ENCODE data around the gene MBNL1. TPM values are rescaled to one million over a fixed set of nuclear protein-coding genes. Genes with fewer than 3 reads are reported as not detected.

MBNL1 gene
- total RNA-seq, 1 donor from 2014 or later = 311 TPM

DNA sequence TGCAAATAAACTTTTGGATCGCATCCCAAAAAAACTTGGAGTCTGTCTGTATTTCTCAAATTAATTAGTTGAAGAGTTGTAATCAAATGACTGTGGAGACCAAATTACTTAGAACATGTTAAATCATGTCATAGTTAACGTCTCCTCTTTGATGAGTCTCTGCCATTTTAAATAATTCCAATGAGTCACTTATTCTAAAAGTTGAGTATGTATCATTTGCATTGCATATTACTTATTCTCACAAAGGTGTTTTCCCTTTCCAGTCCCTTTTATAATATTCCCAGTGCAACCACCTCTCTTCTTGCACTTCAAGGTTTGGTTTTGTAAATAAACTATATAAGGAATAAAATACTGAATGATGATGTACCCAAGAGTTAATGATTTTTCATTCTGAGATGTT, 36.0 kb upstream of the MBNL1 start:
- H3K4me1 ChIP-seq = no peaks in the 10 kb centered on the region
- H3K9me3 ChIP-seq = no peaks in the 10 kb centered on the region
- H3K4me3 ChIP-seq = no peak overlapping the region
- no peak overlapping the region for H3K27ac ChIP-seq
- no peaks in the 10 kb centered on the region for H3K27me3 ChIP-seq
- TF ChIP-seq, protein P1, sequence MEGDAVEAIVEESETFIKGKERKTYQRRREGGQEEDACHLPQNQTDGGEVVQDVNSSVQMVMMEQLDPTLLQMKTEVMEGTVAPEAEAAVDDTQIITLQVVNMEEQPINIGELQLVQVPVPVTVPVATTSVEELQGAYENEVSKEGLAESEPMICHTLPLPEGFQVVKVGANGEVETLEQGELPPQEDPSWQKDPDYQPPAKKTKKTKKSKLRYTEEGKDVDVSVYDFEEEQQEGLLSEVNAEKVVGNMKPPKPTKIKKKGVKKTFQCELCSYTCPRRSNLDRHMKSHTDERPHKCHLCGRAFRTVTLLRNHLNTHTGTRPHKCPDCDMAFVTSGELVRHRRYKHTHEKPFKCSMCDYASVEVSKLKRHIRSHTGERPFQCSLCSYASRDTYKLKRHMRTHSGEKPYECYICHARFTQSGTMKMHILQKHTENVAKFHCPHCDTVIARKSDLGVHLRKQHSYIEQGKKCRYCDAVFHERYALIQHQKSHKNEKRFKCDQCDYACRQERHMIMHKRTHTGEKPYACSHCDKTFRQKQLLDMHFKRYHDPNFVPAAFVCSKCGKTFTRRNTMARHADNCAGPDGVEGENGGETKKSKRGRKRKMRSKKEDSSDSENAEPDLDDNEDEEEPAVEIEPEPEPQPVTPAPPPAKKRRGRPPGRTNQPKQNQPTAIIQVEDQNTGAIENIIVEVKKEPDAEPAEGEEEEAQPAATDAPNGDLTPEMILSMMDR (IDR thresholded peaks at IDR 0.05) = no peak
- TF ChIP-seq POLR2AphosphoS5 (IDR thresholded peaks at IDR 0.05; ENCODE audit: insufficient read depth in 1 of 2, low read depth in 1 of 2) (no peak), POLR2A (IDR thresholded peaks at IDR 0.05) (no peak)
- H3K36me3 ChIP-seq = no peaks in the 10 kb centered on the region
- DNase-seq (ENCODE audit: extremely low spot score in 2 of 2) = no peak
- intact Hi-C loops (cut with DNase I) = no loop called here

DNA sequence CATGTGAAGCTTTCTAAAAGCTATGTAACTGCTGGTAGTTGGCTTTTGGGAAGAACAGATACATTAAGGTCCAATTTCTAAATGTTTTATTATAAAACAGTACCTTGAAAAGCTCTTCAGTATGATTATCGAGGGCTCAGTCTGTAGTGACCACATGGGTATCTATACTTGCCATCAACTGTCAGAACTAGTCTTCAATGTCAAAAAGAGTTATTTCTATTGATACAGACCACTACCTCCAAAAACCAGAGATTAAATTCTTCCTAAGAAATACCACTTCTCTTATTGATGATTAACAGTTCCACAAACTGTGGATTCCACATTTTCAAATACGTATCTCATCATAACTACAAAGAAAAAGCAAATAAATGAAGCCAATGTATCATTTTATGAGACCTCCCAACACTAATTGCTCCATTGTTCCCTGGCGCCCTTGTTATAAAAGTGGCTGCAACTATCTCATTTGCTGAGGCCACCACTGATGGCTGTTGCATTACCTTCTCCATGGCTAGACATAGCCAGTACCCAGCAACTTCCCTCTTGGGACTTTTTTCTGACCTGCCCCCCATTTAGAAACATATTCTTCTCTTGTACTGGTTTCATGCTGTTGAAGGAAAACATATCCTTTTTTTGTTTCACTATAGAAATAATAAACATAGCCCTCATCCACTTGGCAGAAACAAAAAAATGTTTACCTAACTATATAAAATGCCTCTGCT, 33.9 kb upstream of the MBNL1 start:
- DNase-seq (ENCODE audit: extremely low spot score in 2 of 2) = no peak
- intact Hi-C loops (cut with DNase I) = no loop called here
- no peak overlapping the region for H3K4me3 ChIP-seq
- H3K4me1 ChIP-seq = no peaks in the 10 kb centered on the region
- TF ChIP-seq, protein P1 (IDR thresholded peaks at IDR 0.05) = no peak
- TF ChIP-seq POLR2A (IDR thresholded peaks at IDR 0.05) (no peak), POLR2AphosphoS5 (IDR thresholded peaks at IDR 0.05; ENCODE audit: insufficient read depth in 1 of 2, low read depth in 1 of 2) (no peak)
- no peak overlapping the region for H3K27ac ChIP-seq
- no peaks in the 10 kb centered on the region for H3K27me3 ChIP-seq
- no peaks in the 10 kb centered on the region for H3K9me3 ChIP-seq
- H3K36me3 ChIP-seq = no peaks in the 10 kb centered on the region

DNA sequence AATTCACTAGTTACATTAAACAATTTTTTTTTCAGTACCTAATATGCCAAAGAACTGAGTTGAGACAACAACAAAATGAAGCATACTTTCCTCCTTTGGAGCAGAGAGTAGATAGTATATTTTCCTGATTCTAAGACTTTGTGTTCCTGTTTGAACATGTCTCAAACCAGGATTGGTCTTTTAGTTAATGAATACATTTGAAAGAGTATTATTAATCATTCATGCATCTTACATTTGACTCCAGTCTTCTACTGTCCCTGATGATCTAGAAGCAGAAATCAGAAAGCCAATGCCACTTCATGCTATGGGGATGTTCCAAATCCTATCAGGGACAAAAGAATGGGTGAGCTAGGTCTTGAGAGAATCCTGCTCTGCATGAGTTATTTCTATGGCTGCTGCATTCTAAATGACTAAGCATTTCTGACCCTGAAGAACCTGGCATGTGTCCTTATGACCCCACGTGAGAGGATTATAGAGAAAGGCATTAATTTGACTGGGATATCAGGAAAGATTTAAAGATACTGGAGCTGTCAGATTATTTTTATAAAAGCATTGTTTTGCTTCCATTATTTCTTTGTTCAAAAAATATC, 32.9 kb upstream of the MBNL1 start:
- Histone ChIP-seq H3K4me1 (no peaks in the 10 kb centered on the region), H3K36me3 (no peaks in the 10 kb centered on the region), H3K9me3 (no peaks in the 10 kb centered on the region), H3K27ac (no peak overlapping the region), H3K4me3 (no peak overlapping the region), H3K27me3 (no peaks in the 10 kb centered on the region)
- no peak for DNase-seq (ENCODE audit: extremely low spot score in 2 of 2)
- intact Hi-C loops (cut with DNase I) = no loop called here
- TF ChIP-seq, protein P1 (IDR thresholded peaks at IDR 0.05) = no peak

DNA sequence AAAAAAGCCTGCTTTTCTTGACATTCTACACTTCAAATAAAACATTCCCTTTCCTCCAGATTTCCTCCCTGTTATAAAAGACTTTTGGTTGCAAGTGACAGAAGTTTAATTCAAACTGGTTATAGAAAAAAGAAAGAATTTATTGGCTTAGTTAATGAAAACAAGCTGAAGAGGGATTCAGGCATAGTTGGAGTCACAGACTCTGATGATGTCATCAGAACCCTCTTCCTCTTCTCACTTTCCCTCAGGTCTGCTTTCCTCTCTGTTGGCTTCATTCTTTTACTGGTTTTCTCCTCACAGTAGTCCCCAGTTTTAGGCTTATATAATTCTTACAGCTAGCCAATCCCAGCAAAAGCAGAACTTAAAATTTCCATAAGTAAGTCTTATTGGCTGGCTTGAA, 32.0 kb upstream of the MBNL1 start:
- H3K9me3 ChIP-seq = no peaks in the 10 kb centered on the region
- intact Hi-C loops (cut with DNase I) = no loop called here
- no peak overlapping the region for H3K4me3 ChIP-seq
- DNase-seq (ENCODE audit: extremely low spot score in 2 of 2) = no peak
- no peaks in the 10 kb centered on the region for H3K36me3 ChIP-seq
- TF ChIP-seq, protein P1 (IDR thresholded peaks at IDR 0.05) = no peak
- no peak for TF ChIP-seq POLR2AphosphoS5 (IDR thresholded peaks at IDR 0.05; ENCODE audit: insufficient read depth in 1 of 2, low read depth in 1 of 2)
- no peak for TF ChIP-seq POLR2A (IDR thresholded peaks at IDR 0.05)
- no peaks in the 10 kb centered on the region for H3K27me3 ChIP-seq
- H3K27ac ChIP-seq = no peak overlapping the region
- H3K4me1 ChIP-seq = no peaks in the 10 kb centered on the region

All from vagina (tissue), 2 donors.